GM23248 (cell line): Measurements from ENCODE around the gene SERPINB8.

Experiments
- EZH2 ChIP-seq: fragments of 200-600 bp; sonication (generic); IDR thresholded peaks from 2 replicates; pipeline ENCODE4 v1.6.1; 2018; ENCODE audit warnings: antibody characterized with exemption, mild to moderate bottlenecking; ENCODE audit not compliant: insufficient read depth, poor library complexity, severe bottlenecking
- EZH2phosphoT487 ChIP-seq: fragments of 200-600 bp; sonication (generic); IDR thresholded peaks from 2 replicates; pipeline ENCODE4 v1.6.1; 2018; ENCODE audit warnings: antibody characterized with exemption, moderate library complexity, mild to moderate bottlenecking, low read depth; ENCODE audit not compliant: insufficient read depth

DNA sequence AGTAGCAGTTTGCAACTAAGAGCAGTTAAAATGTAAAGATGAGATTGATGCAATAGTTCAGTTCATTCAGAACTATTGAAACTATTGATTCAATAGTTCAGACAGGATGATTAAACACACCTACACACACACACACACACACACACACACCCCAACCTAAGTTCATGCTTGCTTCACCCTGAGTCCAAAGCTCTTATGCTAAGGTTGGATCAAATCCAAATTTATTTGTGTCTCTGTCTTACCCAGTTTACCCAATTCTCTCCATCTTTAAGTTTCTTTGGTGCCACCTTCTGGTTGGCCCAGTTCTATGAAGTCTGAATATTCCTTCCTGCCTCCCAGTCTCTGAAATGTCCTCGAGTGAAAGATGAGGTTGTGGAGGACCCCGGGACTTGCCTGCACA lies 5.1 kb downstream of the SERPINB8 start:
- no peak for TF ChIP-seq EZH2phosphoT487
- no peak for TF ChIP-seq EZH2
